WTC11 (cell line): ENCODE data around the gene PFDN5.

Experiments
- ATF1 ChIP-seq: sonication (generic); formaldehyde crosslinking; IDR thresholded peaks from 2 replicates; pipeline ENCODE4 v1.8.1; 2023; ENCODE audit warnings: mild to moderate bottlenecking, moderate library complexity, missing genetic modification reagents
- ATF2 ChIP-seq: sonication (generic); formaldehyde crosslinking; IDR thresholded peaks from 2 replicates; pipeline ENCODE4 v1.8.1; 2022; ENCODE audit warnings: low read depth, missing genetic modification reagents, borderline replicate concordance
- CREM ChIP-seq: sonication (generic); formaldehyde crosslinking; IDR thresholded peaks from 2 replicates; pipeline ENCODE4 v1.8.1; 2022; ENCODE audit warnings: mild to moderate bottlenecking, missing genetic modification reagents, moderate library complexity
- CTCF ChIP-seq: fragments of 200-600 bp; IDR thresholded peaks from 2 replicates; pipeline ENCODE4 v1.8.0; 2022; ENCODE audit warnings: antibody characterized with exemption
- ESRRA ChIP-seq: sonication (generic); formaldehyde crosslinking; IDR thresholded peaks from 2 replicates; pipeline ENCODE4 v1.8.1; 2022; ENCODE audit warnings: mild to moderate bottlenecking, missing genetic modification reagents, borderline replicate concordance
- NFYB ChIP-seq: sonication (generic); formaldehyde crosslinking; conservative IDR thresholded peaks from 2 replicates; pipeline ENCODE4 v1.8.0; 2022; ENCODE audit warnings: low read depth, missing genetic modification reagents
- PRDM15 ChIP-seq: sonication (generic); formaldehyde crosslinking; IDR thresholded peaks from 2 replicates; pipeline ENCODE4 v1.8.0; 2022; ENCODE audit warnings: missing genetic modification reagents
- TCF7 ChIP-seq: sonication (generic); formaldehyde crosslinking; IDR thresholded peaks from 2 replicates; pipeline ENCODE4 v1.8.0; 2022; ENCODE audit warnings: mild to moderate bottlenecking, low read depth, missing genetic modification reagents, moderate library complexity

- TF ChIP-seq CTCF (no peak), ATF2 (CRISPR knock-in tag) (no peak), ATF1 (CRISPR knock-in tag) (no peak), NFYB (no peak), TCF7 (no peak), PRDM15 (CRISPR knock-in tag) (no peak), ESRRA (CRISPR knock-in tag) (no peak), CREM (CRISPR knock-in tag) (no peak)
These were observed 16.0 kb upstream of the PFDN5 start for GRCh38 chr12:53279283-53279869.
